BE2C (cell line): ENCODE data around the gene PIGZ.

ENCODE experiments used
- DNase-seq: peaks from one replicate; pipeline ENCODE4 v3.0.0-alpha.2; 2020
- H3K27me3 ChIP-seq: fragments of 250-450 bp; sonication (Bioruptor Pico); 2 replicates; pipeline ENCODE4 v1.5.1; 2020; ENCODE audit warnings: mild to moderate bottlenecking
- H3K36me3 ChIP-seq: fragments of 250-450 bp; sonication (Bioruptor Pico); 2 replicates; pipeline ENCODE4 v1.5.1; 2020; ENCODE audit warnings: mild to moderate bottlenecking
- H3K4me1 ChIP-seq: fragments of 250-450 bp; sonication (Bioruptor Pico); 2 replicates; pipeline ENCODE4 v1.5.1; 2020
- H3K4me3 ChIP-seq: 2 replicates; pipeline ENCODE4 v1.5.1; 2011; ENCODE audit warnings: low read depth, low read length
- H3K9me3 ChIP-seq: fragments of 250-450 bp; sonication (Bioruptor Pico); 2 replicates; pipeline ENCODE4 v1.5.1; 2020
- TF ChIP-seq, protein P1 (sequence below): IDR thresholded peaks from 2 replicates; pipeline ENCODE4 v1.5.1; 2012; ENCODE audit warnings: mild to moderate bottlenecking, low read depth, low read length

PIGZ gene

DNA sequence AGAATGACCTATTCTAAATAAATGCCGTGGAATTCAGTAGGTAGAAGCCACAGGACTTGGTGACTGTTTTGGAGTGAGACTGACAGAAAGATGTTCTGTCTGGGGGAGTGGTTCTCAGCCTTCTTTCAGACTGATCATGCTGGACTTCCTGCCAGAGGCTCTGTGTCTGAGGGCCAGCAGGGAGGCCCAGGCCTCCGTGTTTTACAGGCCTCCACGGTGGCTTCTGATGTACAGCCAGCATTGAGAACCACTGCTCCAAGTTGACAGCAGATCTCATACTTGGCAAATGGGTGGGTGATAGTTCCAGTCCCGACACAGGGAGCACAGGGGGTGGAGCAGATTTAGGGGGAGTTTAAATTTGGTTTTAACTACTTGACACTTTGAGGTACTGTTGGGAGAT lies 6.7 kb upstream of the PIGZ start:
- DNase-seq = no peak
- Histone ChIP-seq H3K4me1 (no peaks in the 10 kb centered on the region), H3K4me3 (no peak overlapping the region), H3K36me3 (no peaks in the 10 kb centered on the region), H3K27me3 (no peaks in the 10 kb centered on the region; the same call in 1 of the 2 replicates), H3K9me3 (no peaks in the 10 kb centered on the region)
- TF ChIP-seq, protein P1, sequence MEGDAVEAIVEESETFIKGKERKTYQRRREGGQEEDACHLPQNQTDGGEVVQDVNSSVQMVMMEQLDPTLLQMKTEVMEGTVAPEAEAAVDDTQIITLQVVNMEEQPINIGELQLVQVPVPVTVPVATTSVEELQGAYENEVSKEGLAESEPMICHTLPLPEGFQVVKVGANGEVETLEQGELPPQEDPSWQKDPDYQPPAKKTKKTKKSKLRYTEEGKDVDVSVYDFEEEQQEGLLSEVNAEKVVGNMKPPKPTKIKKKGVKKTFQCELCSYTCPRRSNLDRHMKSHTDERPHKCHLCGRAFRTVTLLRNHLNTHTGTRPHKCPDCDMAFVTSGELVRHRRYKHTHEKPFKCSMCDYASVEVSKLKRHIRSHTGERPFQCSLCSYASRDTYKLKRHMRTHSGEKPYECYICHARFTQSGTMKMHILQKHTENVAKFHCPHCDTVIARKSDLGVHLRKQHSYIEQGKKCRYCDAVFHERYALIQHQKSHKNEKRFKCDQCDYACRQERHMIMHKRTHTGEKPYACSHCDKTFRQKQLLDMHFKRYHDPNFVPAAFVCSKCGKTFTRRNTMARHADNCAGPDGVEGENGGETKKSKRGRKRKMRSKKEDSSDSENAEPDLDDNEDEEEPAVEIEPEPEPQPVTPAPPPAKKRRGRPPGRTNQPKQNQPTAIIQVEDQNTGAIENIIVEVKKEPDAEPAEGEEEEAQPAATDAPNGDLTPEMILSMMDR = no peak

DNA sequence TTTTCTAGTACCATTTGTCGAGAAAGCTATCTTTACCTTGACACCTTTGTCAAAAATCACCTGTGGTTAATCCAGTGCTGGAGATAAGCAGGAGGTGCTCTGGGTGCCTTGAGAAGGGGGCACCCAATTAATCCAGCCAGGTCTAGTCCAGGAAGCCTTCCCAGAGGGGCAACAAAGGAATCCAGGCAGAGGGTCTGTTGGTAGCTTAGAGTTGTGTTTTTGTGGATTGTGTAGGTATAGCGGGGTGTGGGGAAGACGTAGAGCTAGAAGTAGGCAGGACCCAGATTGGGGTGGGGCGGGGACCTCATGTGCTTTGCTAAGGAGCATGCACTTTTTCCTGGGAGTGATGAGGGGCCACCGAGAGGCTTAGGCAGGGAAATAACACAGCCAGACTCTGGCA lies 6.0 kb upstream of the PIGZ start:
- H3K27me3 ChIP-seq = peaks cover 6% of the 10 kb centered on the region
- DNase-seq = no peak
- TF ChIP-seq, protein P1 = no peak
- no peak overlapping the region for H3K4me3 ChIP-seq
- H3K9me3 ChIP-seq = no peaks in the 10 kb centered on the region; the same call in 1 of the 2 replicates
- no peaks in the 10 kb centered on the region for H3K4me1 ChIP-seq
- H3K36me3 ChIP-seq = no peaks in the 10 kb centered on the region

DNA sequence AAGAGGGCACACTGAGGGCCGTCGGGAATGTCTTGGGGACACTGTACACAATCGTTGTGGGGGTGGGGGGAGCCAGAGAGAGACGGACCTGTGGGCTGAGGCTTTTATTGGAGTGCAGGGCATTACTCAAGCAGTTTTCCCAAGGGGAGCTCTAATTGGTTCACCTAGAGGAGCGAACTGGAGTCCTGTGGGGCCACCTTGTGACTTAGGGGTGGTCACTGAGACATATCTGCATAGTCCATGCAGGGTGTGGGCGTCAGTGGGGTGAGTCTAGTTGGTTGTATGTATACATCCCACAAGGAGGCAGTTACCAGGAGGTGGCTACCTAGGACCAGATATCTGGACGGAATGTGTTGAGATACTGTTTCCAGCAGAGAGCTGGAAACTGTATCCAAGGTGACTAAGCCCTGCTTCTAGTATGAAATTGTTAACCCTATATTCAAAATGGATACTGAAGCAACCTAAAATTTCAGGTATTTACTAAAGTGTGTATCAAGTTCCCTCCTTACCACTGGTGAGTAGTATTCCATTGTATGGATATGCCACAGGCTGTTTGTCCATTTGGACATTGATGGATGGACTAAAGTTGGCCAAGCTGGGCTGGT lies 2.6 kb upstream of the PIGZ start:
- Histone ChIP-seq H3K27me3 (peaks cover 9% of the 10 kb centered on the region), H3K36me3 (no peaks in the 10 kb centered on the region), H3K9me3 (no peaks in the 10 kb centered on the region; the same call in 1 of the 2 replicates), H3K4me3 (no peak overlapping the region), H3K4me1 (no peaks in the 10 kb centered on the region)
- TF ChIP-seq, protein P1 = no peak
- no peak for DNase-seq

DNA sequence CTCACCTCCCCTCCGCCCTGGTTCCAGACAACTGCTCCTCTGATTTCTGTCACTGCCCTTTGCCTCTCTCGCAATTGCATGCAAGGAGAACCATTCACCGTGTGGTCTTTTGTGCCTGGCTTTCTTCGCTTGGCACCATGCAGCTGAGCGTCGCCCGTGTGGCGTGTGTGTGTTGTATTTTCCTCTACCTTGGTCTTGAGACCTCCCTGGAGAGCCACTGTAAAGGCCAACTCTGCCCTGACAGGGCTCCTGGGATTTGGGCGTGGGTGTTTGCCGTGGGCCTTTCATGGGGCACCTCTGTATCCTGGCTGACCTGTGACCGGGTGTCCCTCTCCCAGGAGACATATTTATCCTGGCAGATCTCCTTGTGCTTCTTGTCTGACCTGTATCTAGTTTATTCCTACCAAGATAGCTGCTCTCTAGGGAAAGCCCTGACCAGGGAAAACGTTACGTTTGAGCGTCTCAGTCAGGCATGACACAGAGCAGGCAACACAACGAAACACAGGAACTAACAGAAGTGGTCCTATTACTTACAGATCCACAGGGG lies 2.0 kb upstream of the PIGZ start:
- no peak for DNase-seq
- no peaks in the 10 kb centered on the region; the same call in 1 of the 2 replicates for H3K9me3 ChIP-seq
- no peak overlapping the region for H3K4me3 ChIP-seq
- TF ChIP-seq, protein P1 = no peak
- no peaks in the 10 kb centered on the region for H3K4me1 ChIP-seq
- no peaks in the 10 kb centered on the region for H3K36me3 ChIP-seq
- H3K27me3 ChIP-seq = peaks cover 9% of the 10 kb centered on the region

DNA sequence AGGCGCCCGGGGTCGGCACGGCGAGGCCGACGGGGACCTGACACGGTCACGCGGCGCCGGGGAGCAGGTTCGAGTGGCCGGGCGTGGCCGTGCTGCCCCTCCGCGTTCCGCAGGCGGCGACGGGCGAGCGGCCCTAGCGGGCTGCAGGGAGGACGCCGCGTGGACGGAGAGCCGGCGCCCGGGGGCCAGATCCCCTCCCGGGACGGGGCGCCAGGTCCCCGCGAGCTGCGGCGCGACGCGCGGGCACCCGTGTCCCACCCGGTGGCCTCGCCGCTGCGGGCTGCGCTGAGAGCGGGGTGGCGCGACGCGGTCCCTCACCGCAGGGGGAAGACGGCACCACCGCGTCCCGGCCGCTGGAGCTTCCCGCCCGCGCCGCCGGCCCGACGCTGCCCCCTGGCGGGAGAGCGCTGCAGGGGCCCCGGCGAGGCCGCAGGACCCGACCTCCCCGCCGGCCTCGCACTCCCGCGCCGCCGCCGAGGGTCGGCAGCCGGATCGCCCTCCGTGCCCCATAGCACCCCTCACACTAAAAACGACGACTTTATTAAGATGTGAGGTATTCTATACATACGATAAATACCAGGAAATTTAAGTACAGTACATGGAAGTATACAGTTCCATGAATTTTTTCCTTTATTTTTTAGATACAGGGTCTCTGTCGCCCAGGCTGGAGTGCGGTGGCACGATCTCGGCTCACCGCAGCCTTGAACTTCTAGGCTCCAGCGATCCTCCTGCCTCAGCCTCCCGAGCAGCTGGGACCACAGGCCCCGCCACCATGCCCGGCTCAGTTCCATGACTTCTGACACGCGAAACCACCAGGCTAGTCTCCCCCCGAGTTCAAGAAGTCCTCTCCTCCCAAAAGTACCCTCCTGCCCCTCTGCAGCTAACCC lies 1.3 kb upstream of the PIGZ start:
- Histone ChIP-seq H3K27me3 (peaks cover 9% of the 10 kb centered on the region), H3K36me3 (no peaks in the 10 kb centered on the region), H3K9me3 (no peaks in the 10 kb centered on the region; the same call in 1 of the 2 replicates), H3K4me3 (peak overlapping the region; percentile 74), H3K4me1 (no peaks in the 10 kb centered on the region)
- TF ChIP-seq, protein P1 = no peak; the same call in 1 of the 2 replicates
- DNase-seq = peak; percentile 85
